Aortic smooth muscle cell (primary cell): ENCODE measurements around the gene COG2. TPM values are rescaled to one million over a fixed set of nuclear protein-coding genes. Genes with fewer than 3 reads are reported as not detected.

Source experiments
- total RNA-seq: library from RNA; depleted of rRNA; stranded (reverse); fragments of >200 nt; gene quantifications from 2 replicates; pipeline ENCODE4 v1.2.3, GENCODE V29; 2014

COG2 gene, protein sequence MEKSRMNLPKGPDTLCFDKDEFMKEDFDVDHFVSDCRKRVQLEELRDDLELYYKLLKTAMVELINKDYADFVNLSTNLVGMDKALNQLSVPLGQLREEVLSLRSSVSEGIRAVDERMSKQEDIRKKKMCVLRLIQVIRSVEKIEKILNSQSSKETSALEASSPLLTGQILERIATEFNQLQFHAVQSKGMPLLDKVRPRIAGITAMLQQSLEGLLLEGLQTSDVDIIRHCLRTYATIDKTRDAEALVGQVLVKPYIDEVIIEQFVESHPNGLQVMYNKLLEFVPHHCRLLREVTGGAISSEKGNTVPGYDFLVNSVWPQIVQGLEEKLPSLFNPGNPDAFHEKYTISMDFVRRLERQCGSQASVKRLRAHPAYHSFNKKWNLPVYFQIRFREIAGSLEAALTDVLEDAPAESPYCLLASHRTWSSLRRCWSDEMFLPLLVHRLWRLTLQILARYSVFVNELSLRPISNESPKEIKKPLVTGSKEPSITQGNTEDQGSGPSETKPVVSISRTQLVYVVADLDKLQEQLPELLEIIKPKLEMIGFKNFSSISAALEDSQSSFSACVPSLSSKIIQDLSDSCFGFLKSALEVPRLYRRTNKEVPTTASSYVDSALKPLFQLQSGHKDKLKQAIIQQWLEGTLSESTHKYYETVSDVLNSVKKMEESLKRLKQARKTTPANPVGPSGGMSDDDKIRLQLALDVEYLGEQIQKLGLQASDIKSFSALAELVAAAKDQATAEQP
- 18.9 and 19.3 TPM in 2 replicates for total RNA-seq

DNA sequence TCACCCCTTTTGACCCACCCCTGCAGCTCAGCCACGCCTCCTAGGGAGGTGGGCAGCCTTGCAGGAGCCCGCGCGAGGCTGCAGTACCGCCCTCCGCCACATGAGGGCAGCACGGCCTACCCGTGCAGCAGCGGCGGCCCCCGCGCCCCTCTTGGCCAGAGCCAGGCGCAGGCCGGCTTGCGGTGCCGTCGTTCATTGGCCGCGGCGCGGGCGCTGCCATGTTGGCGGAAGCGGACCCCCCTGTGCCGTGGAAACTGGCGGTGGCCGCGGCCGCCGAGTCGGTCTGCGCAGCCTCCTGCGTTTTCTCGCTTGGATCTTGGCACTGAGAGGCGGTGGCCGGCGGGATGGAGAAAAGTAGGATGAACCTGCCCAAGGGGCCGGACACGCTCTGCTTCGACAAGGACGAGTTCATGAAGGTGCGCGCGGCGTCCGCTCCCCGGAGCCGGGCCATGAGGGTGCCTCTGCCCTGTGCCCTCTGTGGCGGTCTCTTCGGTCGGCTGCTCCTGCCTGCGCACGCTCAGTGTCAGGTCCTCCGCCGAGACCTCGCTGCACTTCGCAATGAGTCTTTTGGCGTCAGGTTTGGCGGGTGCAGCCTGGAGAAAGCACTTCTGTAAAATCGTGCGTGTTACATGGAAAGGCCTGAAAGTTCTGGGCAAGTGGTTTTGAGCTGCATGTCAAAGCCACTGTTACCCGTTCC lies at the start of gene COG2:
Gene COG2, plus strand, starts transcription at position 219 of the 697 bp plus-strand sequence. Its CDS starts 126 bp downstream, at position 345.

DNA sequence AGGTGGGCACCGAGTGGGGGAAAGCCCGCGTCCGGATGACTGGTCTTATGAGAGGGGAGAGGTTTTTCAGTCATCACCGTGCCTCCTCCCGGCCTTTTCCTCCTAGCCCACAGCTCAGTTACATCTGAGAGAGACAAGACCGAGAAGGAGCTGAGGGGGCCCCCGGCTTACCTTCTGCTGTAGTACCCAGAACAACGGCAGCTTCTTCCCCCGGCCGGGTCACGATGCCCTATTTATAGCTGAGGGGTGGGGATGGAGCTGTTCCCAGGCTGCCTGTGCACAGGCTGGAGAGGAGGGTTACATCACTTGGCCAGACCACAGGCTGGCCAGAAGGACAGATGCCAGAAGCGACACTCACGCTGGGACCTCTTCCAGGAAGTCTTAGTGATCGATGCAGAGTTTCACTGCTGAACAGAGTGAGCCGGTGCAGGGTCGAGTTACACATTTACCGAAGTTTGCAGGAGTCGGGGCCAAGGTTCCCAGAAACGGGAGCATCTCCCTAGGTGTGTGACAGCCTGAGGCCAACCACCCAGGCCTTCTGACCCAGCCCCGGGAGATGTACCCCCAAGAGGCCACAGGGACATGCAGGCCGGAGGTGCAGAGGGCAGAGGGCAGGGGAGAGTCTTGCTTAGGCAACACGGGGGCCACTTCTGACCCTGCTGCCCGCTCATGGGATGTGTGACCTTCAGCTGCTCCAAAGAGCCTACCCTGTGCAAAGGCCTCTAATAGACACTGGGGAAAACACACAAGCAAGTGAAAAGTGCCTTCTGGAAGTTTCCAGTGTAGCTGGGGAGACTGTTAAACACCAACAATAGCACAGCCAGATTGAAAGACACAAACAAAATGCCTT lies 71.9 kb downstream of the COG2 start, which contains the start of gene AGT:
Gene AGT, minus strand, starts transcription at position 208 of the 850 bp plus-strand sequence. CDS start 3,299 bp downstream, outside the sequence.

Other genes with a start within 250 kb of the COG2 start
- gene PGBD5, start 216.1 kb upstream of the COG2 start, total RNA-seq: under 0.01 and 0.06 TPM in 2 replicates
- gene AGT, start 71.6 kb downstream of the COG2 start, total RNA-seq: 1.3 and 1.5 TPM in 2 replicates
- not detected in 2 replicates for gene CAPN9, start 104.9 kb downstream of the COG2 start, total RNA-seq
- 50.5 and 87.2 TPM in 2 replicates for gene C1orf198, start 226.0 kb downstream of the COG2 start, total RNA-seq